BE2C (cell line): Measurements from ENCODE around the gene GPR160.
"Not testable (repeated sequence)": the region's sequence is repeated elsewhere in the genome, so short reads cannot be mapped to it uniquely, and the experiment has no call there.

Experiments
- DNase-seq: peaks from one replicate; pipeline ENCODE4 v3.0.0-alpha.2; 2020
- H3K27me3 ChIP-seq: fragments of 250-450 bp; sonication (Bioruptor Pico); 2 replicates; pipeline ENCODE4 v1.5.1; 2020; ENCODE audit warnings: mild to moderate bottlenecking
- H3K36me3 ChIP-seq: fragments of 250-450 bp; sonication (Bioruptor Pico); 2 replicates; pipeline ENCODE4 v1.5.1; 2020; ENCODE audit warnings: mild to moderate bottlenecking
- H3K4me1 ChIP-seq: fragments of 250-450 bp; sonication (Bioruptor Pico); 2 replicates; pipeline ENCODE4 v1.5.1; 2020
- H3K4me3 ChIP-seq: 2 replicates; pipeline ENCODE4 v1.5.1; 2011; ENCODE audit warnings: low read depth, low read length
- H3K9me3 ChIP-seq: fragments of 250-450 bp; sonication (Bioruptor Pico); 2 replicates; pipeline ENCODE4 v1.5.1; 2020
- TF ChIP-seq, protein P1 (sequence below): IDR thresholded peaks from 2 replicates; pipeline ENCODE4 v1.5.1; 2012; ENCODE audit warnings: mild to moderate bottlenecking, low read depth, low read length

Gene GPR160

DNA sequence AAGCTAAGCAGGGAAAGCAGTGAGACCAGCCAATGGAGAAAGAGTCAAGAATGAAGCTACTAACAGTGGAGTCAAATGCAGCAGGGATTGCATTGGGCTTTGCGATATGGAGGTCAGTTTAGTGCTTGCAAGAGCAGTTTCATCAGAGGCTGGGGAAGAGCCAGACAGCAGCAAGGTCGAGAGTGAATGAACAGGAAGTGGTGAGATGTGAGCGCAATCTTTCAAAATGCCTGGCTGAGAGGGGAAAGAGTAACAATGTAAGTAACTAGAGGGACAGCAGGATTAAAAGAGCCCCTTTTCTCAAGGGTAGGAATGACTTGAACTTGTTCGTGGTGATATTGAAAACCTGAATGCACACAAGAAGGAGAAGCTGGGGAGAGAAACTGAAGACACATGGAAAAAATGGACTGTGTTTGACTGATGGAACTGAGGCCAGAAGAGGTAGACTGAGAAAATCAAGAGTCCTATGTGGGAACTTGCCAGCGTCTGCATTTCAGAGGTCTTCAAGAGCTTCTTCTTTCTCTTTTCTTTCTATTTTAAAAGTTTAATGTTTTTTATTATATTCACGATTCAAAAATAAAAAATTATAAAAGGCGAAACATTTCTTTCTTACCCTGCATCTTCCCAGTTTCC lies 30.6 kb upstream of the GPR160 start:
- no peaks in the 10 kb centered on the region; the same call in 1 of the 2 replicates for H3K4me1 ChIP-seq
- no peak overlapping the region for H3K4me3 ChIP-seq
- H3K36me3 ChIP-seq, result no peaks in the 10 kb centered on the region
- no peaks in the 10 kb centered on the region for H3K27me3 ChIP-seq
- no peaks in the 10 kb centered on the region for H3K9me3 ChIP-seq
- TF ChIP-seq, protein P1, sequence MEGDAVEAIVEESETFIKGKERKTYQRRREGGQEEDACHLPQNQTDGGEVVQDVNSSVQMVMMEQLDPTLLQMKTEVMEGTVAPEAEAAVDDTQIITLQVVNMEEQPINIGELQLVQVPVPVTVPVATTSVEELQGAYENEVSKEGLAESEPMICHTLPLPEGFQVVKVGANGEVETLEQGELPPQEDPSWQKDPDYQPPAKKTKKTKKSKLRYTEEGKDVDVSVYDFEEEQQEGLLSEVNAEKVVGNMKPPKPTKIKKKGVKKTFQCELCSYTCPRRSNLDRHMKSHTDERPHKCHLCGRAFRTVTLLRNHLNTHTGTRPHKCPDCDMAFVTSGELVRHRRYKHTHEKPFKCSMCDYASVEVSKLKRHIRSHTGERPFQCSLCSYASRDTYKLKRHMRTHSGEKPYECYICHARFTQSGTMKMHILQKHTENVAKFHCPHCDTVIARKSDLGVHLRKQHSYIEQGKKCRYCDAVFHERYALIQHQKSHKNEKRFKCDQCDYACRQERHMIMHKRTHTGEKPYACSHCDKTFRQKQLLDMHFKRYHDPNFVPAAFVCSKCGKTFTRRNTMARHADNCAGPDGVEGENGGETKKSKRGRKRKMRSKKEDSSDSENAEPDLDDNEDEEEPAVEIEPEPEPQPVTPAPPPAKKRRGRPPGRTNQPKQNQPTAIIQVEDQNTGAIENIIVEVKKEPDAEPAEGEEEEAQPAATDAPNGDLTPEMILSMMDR, result no peak
- DNase-seq, result no peak

DNA sequence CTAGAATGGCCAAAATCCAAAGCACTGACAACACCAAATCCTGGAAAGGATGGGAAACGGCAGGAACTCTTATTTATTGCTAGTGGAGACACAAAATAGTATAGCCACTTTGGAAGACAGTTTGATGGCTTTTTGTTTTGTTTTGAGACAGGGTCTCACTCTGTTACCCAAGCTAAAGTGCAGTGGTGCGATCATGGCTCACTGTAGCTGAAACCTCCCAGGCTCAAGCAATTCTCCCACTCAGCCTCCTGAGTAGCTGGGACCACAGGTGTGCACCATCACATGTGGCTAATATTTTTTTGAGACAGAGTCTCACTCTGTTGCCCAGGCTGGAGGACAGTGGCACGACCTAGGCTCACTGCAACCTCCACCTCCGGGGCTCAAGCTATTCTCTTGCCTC lies 27.3 kb upstream of the GPR160 start:
- Histone ChIP-seq H3K36me3 (no peaks in the 10 kb centered on the region; the same call in 1 of the 2 replicates), H3K27me3 (no peaks in the 10 kb centered on the region), H3K4me3 (no peak overlapping the region), H3K9me3 (no peaks in the 10 kb centered on the region), H3K4me1 (peaks cover 6% of the 10 kb centered on the region)
- DNase-seq, result no peak
- TF ChIP-seq, protein P1, result no peak

DNA sequence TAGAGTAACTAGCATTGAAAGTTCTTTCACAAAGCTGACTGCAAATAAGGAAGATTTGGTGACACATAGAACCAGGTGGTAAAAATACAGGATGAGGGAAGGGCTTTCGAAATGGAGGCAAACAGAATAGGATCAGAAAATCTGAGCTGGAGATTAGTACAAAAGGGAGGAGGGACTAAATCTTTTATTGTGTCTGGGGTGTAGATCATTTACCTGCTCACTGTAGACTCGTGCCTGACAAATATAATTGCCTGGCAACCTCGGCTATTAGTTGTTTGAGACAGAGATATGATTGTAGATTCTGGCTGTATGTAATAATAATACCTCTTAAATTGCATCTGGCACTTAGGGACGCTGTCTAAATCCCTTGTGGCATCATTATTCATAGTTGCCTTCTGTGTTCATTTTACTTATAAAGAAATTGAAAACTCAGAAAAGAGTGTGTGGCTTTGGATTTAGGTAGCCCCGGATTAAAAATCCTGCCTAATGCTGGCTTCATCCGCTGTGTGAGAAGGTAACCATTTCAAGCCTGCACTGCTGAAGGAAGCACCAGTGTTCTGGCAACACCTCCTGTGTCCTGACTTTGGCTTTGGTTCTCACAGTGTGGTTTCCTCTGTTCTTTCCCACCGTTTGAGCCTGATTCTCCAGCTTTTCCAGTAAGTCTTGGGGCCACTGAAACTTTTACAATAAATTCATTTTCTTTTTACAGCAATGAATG lies 25.0 kb upstream of the GPR160 start:
- Histone ChIP-seq H3K36me3 (no peaks in the 10 kb centered on the region; the same call in 1 of the 2 replicates), H3K4me1 (peaks cover 6% of the 10 kb centered on the region), H3K27me3 (no peaks in the 10 kb centered on the region), H3K4me3 (no peak overlapping the region), H3K9me3 (no peaks in the 10 kb centered on the region)
- DNase-seq, result no peak
- TF ChIP-seq, protein P1, result no peak

DNA sequence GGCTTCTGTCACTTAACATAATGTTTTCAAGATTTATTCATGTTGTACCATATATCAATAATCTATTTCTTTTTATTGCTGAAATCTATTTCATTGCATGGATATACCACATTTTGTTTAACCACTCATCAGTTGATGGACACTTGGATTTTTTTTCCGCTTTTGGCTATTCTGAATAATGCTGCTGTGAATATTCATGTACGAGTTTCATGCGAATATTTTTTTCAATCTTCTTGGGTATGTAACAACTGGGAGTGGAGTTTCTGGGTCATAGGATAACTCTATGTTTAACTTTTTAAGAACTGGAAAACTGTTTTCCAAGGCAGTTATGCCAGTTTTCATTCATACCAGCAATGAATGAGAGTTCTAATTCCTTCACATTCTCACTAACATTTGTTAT lies 21.7 kb upstream of the GPR160 start:
- TF ChIP-seq, protein P1, result no peak
- H3K36me3 ChIP-seq, result no peaks in the 10 kb centered on the region; the same call in 1 of the 2 replicates
- H3K9me3 ChIP-seq, result no peaks in the 10 kb centered on the region
- no peak overlapping the region for H3K4me3 ChIP-seq
- peaks cover 6% of the 10 kb centered on the region for H3K4me1 ChIP-seq
- DNase-seq, result no peak
- no peaks in the 10 kb centered on the region for H3K27me3 ChIP-seq

DNA sequence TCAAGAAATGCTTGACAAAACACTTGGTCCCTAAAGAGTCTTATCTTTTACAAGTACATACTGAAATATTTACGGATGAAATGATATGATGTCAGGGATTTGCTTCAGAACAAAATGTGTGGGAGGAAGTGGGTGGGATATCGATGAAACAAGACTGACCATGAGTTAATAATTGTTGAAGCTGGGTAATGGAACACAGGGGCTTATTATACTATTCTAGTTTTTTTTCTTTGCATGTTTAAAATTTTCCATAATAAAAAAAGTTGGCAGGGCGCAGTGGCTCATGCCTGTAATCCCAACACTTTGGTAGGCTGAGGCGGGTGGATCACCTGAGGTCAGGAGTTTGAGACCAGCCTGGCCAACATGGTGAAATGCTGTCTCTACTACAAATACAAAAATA lies 18.5 kb upstream of the GPR160 start:
- H3K4me1 ChIP-seq, H3K9me3 ChIP-seq, H3K27me3 ChIP-seq, DNase-seq, H3K36me3 ChIP-seq, H3K4me3 ChIP-seq: not testable (repeated sequence)

DNA sequence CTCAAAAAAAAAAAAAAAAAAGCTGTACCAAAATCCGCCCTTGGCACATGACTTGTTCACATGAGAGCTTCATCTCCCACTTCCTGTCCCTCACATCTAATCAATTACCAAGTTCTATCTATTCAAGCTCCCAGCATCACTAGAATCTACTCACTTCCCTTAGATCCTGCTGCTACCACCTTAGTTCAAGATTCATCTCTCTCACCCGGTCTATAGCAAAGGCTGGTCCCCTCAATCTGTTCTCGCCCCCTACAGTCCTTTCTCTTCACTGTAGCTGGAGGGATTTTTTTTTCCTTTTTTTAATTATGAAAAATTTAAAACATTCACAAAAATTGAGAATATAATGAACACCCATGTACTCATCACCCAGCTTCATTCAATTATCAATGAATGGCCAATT lies 16.7 kb upstream of the GPR160 start:
- no peaks in the 10 kb centered on the region for H3K4me1 ChIP-seq
- H3K36me3 ChIP-seq, result no peaks in the 10 kb centered on the region
- TF ChIP-seq, protein P1, result no peak
- H3K9me3 ChIP-seq, result no peaks in the 10 kb centered on the region
- no peaks in the 10 kb centered on the region for H3K27me3 ChIP-seq
- no peak for DNase-seq
- no peak overlapping the region for H3K4me3 ChIP-seq
